Neutrophil (primary cell): ENCODE results near the gene BTBD9.

ENCODE experiments used
- H3K27ac ChIP-seq: fragments of 200-600 bp; sonication (generic); 2 replicates; pipeline ENCODE4 v1.5.1; 2016; ENCODE audit warnings: mild to moderate bottlenecking, moderate library complexity
- H3K27me3 ChIP-seq: fragments of 200-600 bp; sonication (generic); 2 replicates; pipeline ENCODE4 v1.6.0; 2016; ENCODE audit warnings: mild to moderate bottlenecking
- H3K36me3 ChIP-seq: fragments of 200-600 bp; sonication (generic); 2 replicates; pipeline ENCODE4 v1.5.1; 2017
- H3K4me1 ChIP-seq, 2 experiments: fragments of 200-600 bp in 1 of 2; sonication (generic) in 1 of 2; 1 replicate in 1 of 2; 2 replicates in 1 of 2; pipeline versions ENCODE4 v1.5.1 to v1.6.1; 2013 to 2016; ENCODE audit warnings: low read depth in 1 of 2, low read length in 1 of 2, mild to moderate bottlenecking in 1 of 2, moderate library complexity in 1 of 2; ENCODE audit not compliant: control insufficient read depth in 1 of 2, insufficient read depth in 1 of 2
- H3K4me3 ChIP-seq, 2 experiments: fragments of 200-600 bp in 1 of 2; sonication (generic) in 1 of 2; 1 replicate in 1 of 2; 2 replicates in 1 of 2; pipeline ENCODE4 v1.5.1; 2013 to 2016; ENCODE audit warnings: low read depth in 1 of 2, low read length in 1 of 2, mild to moderate bottlenecking in 1 of 2, moderate library complexity in 1 of 2
- H3K9me3 ChIP-seq: fragments of 200-600 bp; sonication (generic); 2 replicates; pipeline ENCODE4 v1.5.1; 2016
- TF ChIP-seq, protein P1 (sequence below): fragments of 200-600 bp; sonication (generic); IDR thresholded peaks from 2 replicates; pipeline ENCODE4 v1.5.1; 2016; ENCODE audit warnings: antibody characterized with exemption

BTBD9 gene

GRCh38 chr6:38483526-38483925, 156.2 kb downstream of the BTBD9 start:
- no peaks in the 10 kb centered on the region for H3K36me3 ChIP-seq
- H3K4me3 ChIP-seq = no peak overlapping the region
- H3K9me3 ChIP-seq = no peaks in the 10 kb centered on the region
- H3K4me1 ChIP-seq = no peaks in the 10 kb centered on the region
- no peaks in the 10 kb centered on the region for H3K27me3 ChIP-seq
- TF ChIP-seq, protein P1, sequence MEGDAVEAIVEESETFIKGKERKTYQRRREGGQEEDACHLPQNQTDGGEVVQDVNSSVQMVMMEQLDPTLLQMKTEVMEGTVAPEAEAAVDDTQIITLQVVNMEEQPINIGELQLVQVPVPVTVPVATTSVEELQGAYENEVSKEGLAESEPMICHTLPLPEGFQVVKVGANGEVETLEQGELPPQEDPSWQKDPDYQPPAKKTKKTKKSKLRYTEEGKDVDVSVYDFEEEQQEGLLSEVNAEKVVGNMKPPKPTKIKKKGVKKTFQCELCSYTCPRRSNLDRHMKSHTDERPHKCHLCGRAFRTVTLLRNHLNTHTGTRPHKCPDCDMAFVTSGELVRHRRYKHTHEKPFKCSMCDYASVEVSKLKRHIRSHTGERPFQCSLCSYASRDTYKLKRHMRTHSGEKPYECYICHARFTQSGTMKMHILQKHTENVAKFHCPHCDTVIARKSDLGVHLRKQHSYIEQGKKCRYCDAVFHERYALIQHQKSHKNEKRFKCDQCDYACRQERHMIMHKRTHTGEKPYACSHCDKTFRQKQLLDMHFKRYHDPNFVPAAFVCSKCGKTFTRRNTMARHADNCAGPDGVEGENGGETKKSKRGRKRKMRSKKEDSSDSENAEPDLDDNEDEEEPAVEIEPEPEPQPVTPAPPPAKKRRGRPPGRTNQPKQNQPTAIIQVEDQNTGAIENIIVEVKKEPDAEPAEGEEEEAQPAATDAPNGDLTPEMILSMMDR = no peak
- H3K27ac ChIP-seq = no peak overlapping the region

DNA sequence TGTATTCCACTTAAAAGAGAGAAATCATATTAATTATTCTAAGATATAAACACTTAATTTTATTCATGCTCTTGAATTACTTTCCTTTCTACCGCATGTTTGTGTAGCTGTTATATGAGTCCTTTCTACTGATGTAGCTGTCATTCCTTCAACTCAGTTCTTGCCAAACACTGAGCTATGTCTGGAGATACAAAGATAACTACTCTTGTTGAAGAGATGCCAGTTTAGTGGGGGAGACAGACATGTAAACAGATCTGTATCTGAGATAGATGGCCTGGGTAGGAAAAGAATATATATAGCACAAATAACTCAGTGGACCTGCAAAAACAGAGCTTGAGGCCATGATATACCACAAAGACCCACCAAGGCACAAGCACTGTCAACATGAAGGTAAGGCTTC, 157.3 kb downstream of the BTBD9 start:
- TF ChIP-seq, protein P1 = no peak
- no peak overlapping the region for H3K27ac ChIP-seq
- peaks cover 0 to 6% of the 10 kb centered on the region in 2 experiments for H3K4me1 ChIP-seq
- H3K4me3 ChIP-seq = no peak overlapping the region
- H3K36me3 ChIP-seq = no peaks in the 10 kb centered on the region
- H3K9me3 ChIP-seq = no peaks in the 10 kb centered on the region
- no peaks in the 10 kb centered on the region for H3K27me3 ChIP-seq

- Histone ChIP-seq H3K9me3 (no peaks in the 10 kb centered on the region), H3K36me3 (no peaks in the 10 kb centered on the region), H3K4me3 (no peak overlapping the region), H3K27ac (no peak overlapping the region), H3K27me3 (no peaks in the 10 kb centered on the region), H3K4me1 (peaks cover 0 to 6% of the 10 kb centered on the region in 2 experiments)
- TF ChIP-seq, protein P1 = no peak
Observed at GRCh38 chr6:38481851-38482250, 157.9 kb downstream of the BTBD9 start.

DNA sequence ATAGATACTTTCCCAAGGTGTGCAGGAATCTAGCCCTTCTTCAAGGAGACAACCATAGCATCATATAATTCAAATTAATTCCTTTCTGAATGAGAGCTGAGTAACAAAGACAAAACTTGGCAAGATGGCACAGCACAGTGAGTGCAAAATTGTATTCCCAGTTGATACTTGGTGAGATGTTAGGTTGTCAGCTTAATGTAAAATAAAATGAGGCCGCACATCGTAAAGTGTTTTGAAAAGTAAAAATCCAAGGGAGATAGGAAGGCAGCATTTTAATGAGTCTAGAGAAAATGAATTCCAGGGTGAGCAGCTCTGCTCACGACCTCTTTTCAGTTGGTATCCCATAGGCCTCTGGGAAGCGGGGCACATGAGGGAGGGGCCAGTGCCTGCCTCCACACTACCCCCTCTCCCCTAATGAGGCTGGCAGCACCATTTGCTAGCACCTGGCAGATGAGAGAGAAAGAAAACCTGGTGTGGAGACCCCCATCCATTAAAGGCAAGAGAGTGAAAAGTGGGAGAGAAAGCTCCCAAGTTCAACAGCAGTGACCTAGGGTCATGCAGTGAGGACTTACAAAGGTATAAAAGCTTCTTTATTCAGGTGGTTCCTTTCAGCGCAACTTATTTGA, 158.4 kb downstream of the BTBD9 start:
- Histone ChIP-seq H3K9me3 (no peaks in the 10 kb centered on the region), H3K4me1 (peaks cover 0 to 6% of the 10 kb centered on the region in 2 experiments), H3K4me3 (no peak overlapping the region), H3K27me3 (no peaks in the 10 kb centered on the region), H3K27ac (no peak overlapping the region), H3K36me3 (no peaks in the 10 kb centered on the region)
- TF ChIP-seq, protein P1 = no peak

DNA sequence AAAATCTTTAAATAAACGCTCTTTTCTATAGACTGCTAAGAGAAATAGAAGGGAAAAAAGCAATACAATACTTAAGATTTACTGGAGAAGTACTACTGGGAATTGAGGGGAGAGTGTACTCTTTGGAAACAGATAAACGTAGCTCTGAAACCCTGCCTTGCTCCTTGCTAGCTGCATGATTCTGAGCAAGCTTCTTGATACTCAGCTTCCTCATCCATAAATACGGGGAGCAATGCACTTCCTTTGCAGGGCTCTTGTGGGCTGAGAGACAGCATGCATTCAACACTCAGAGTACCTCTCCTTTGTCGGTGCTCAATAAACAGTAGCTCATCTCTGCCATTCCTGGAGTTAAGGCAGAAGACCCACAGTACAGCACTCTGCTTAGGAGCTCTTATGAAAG, 159.7 kb downstream of the BTBD9 start:
- peaks cover 0 to 6% of the 10 kb centered on the region in 2 experiments for H3K4me1 ChIP-seq
- H3K36me3 ChIP-seq = no peaks in the 10 kb centered on the region
- no peaks in the 10 kb centered on the region for H3K9me3 ChIP-seq
- H3K27ac ChIP-seq = no peak overlapping the region
- H3K4me3 ChIP-seq = no peak overlapping the region
- TF ChIP-seq, protein P1 = no peak
- H3K27me3 ChIP-seq = no peaks in the 10 kb centered on the region
